Left lung (tissue), 10 donors: Measurements from ENCODE around the gene TMEM151B. TPM values are rescaled to one million over a fixed set of nuclear protein-coding genes. Genes with fewer than 3 reads are reported as not detected.
"Not testable (repeated sequence)": the region's sequence is repeated elsewhere in the genome, so short reads cannot be mapped to it uniquely, and the experiment has no call there.

ENCODE experiments used
- ATAC-seq: fragments of 200-7000 bp; cut with Tn5 transposase; one replicate; pipeline ENCODE4 v1.9.1; 2020; ENCODE audit warnings: moderate library complexity
- DNase-seq, 4 donors: peaks; one replicate each; pipeline ENCODE4 v3.0.0-alpha.2; 2013 to 2020
- H3K27ac ChIP-seq, 2 donors: fragments of 200-600 bp; sonication (generic) in 1 of 2; one replicate each; pipeline versions ENCODE4 v1.5.0 to v1.8.0; 2020 to 2021
- H3K27me3 ChIP-seq, 2 donors: fragments of 200-600 bp; sonication (generic) in 1 of 2; one replicate each; pipeline versions ENCODE4 v1.5.0 to v1.8.0; 2020 to 2021
- H3K36me3 ChIP-seq, 2 donors: fragments of 200-600 bp; sonication (generic) in 1 of 2; one replicate each; pipeline versions ENCODE4 v1.5.0 to v1.8.0; 2020 to 2021
- H3K4me1 ChIP-seq, 2 donors: fragments of 200-600 bp; one replicate each; pipeline ENCODE4 v1.8.0; 2021
- H3K4me3 ChIP-seq, 2 donors: fragments of 200-600 bp; sonication (generic) in 1 of 2; one replicate each; pipeline versions ENCODE4 v1.5.0 to v1.8.0; 2020 to 2021; ENCODE audit warnings: mild to moderate bottlenecking in 1 of 2
- H3K9me3 ChIP-seq, 2 donors: fragments of 200-600 bp; sonication (generic) in 1 of 2; one replicate each; pipeline versions ENCODE4 v1.5.0 to v1.8.0; 2020 to 2021
- CTCF ChIP-seq, 2 donors: fragments of 200-600 bp; sonication (generic) in 1 of 2; IDR thresholded peaks; one replicate each; pipeline versions ENCODE4 v1.5.0 to v1.8.0; 2021; ENCODE audit warnings: antibody characterized with exemption in 2 of 2
- intact Hi-C, 2 donors: fragments of 100-400 bp; cut with DNase I; formaldehyde crosslinking; loops; one replicate each; pipeline versions ENCODE4 v1.11.2 to v1.14.2; 2022
- polyA plus RNA-seq, 6 donors: library from polyadenylated mRNA; unstranded; fragments of 120-200 nt; gene quantifications; one replicate each; pipeline ENCODE4 v1.2.1, GENCODE V29; 2013; ENCODE audit not compliant: insufficient read length in 6 of 6
- total RNA-seq, 2 donors: library from RNA; stranded (reverse); fragmentation: NEBNext Ultra II Directional; extraction: Animal tissue kit (Norgen Biotek cat#: 25700); gene quantifications; one replicate each; pipeline ENCODE4 v1.2.1, GENCODE V29; 2021
- donor health status: DM: no; HTN: yes; CAD: no.
- donor health status: DM: no; HTN: no; CAD: no.

Gene TMEM151B
- total and polyA plus RNA-seq, 8 donors = 0.70 to 1.2 (median 0.87) TPM; not detected in 2

GRCh38 chr6:44312901-44313788, 42.9 kb downstream of the TMEM151B start, which contains the start of gene AARS2:
TSS of gene AARS2 (minus strand) at chr6:44313347. CDS start at chr6:44313323, 24 bp downstream.
- H3K4me3 ChIP-seq = peak within 1 kb of the TSS; percentile 69 to 99
- peak; percentile 99 for TF ChIP-seq CTCF (IDR thresholded peaks at IDR 0.05)
- DNase-seq (peak; percentile 82 to 96 (median 89)), ATAC-seq (peak; percentile 99)
- H3K4me1 ChIP-seq = peaks cover 8 to 30% of the 10 kb centered on the region in 2 donors
- no peaks in the 10 kb centered on the region for H3K9me3 ChIP-seq
- peaks cover 0 to 36% of the 10 kb centered on the region in 2 donors for H3K36me3 ChIP-seq
- intact Hi-C loops = no loop called here
- peaks cover 0 to 7% of the 10 kb centered on the region in 2 donors for H3K27me3 ChIP-seq
- H3K27ac ChIP-seq = peak within 1 kb of the TSS; percentile 70 to 73

- H3K9me3 ChIP-seq, intact Hi-C loops, H3K4me3 ChIP-seq, DNase-seq, ATAC-seq, H3K27ac ChIP-seq: not testable (repeated sequence)
- H3K36me3 ChIP-seq = peaks cover 0 to 21% of the 10 kb centered on the region in 2 donors
- peaks cover 8 to 30% of the 10 kb centered on the region in 2 donors for H3K4me1 ChIP-seq
- peaks cover 0 to 19% of the 10 kb centered on the region in 2 donors for H3K27me3 ChIP-seq
Measured at GRCh38 chr6:44314657-44315056, 44.4 kb downstream of the TMEM151B start.

- no peak overlapping the region for H3K27ac ChIP-seq
- no peak for ATAC-seq
- intact Hi-C loops = no loop called here
- H3K4me1 ChIP-seq = peaks cover 8 to 30% of the 10 kb centered on the region in 2 donors
- no peak for DNase-seq
- H3K4me3 ChIP-seq = no peak overlapping the region
- peaks cover 0 to 26% of the 10 kb centered on the region in 2 donors for H3K27me3 ChIP-seq
- no peaks in the 10 kb centered on the region for H3K9me3 ChIP-seq
- no peak for TF ChIP-seq CTCF (IDR thresholded peaks at IDR 0.05)
- peaks cover 0 to 12% of the 10 kb centered on the region in 2 donors for H3K36me3 ChIP-seq
Measured at GRCh38 chr6:44315516-44315915, 45.3 kb downstream of the TMEM151B start.

- Histone ChIP-seq H3K36me3 (peaks cover 0 to 8% of the 10 kb centered on the region in 2 donors), H3K9me3 (no peaks in the 10 kb centered on the region), H3K27me3 (peaks cover 0 to 26% of the 10 kb centered on the region in 2 donors), H3K27ac (no peak overlapping the region), H3K4me3 (no peak overlapping the region), H3K4me1 (peaks cover 8 to 30% of the 10 kb centered on the region in 2 donors)
- DNase-seq (no peak), ATAC-seq (no peak)
- no peak for TF ChIP-seq CTCF (IDR thresholded peaks at IDR 0.05)
- intact Hi-C loops = no loop called here
Measured at GRCh38 chr6:44315951-44316350, 45.7 kb downstream of the TMEM151B start.

GRCh38 chr6:44316481-44316880, 46.2 kb downstream of the TMEM151B start:
- Histone ChIP-seq H3K27ac (no peak overlapping the region), H3K4me1 (peaks cover 8 to 29% of the 10 kb centered on the region in 2 donors), H3K27me3 (peaks cover 0 to 26% of the 10 kb centered on the region in 2 donors), H3K36me3 (peaks cover 0 to 3% of the 10 kb centered on the region in 2 donors), H3K4me3 (no peak overlapping the region), H3K9me3 (no peaks in the 10 kb centered on the region)
- DNase-seq (no peak), ATAC-seq (no peak)
- TF ChIP-seq CTCF (IDR thresholded peaks at IDR 0.05) = no peak
- intact Hi-C loops = no loop called here

- intact Hi-C loops, DNase-seq, H3K9me3 ChIP-seq, H3K36me3 ChIP-seq, H3K4me3 ChIP-seq, ATAC-seq, H3K27ac ChIP-seq: not testable (repeated sequence)
- Histone ChIP-seq H3K4me1 (peaks cover 5 to 22% of the 10 kb centered on the region in 2 donors), H3K27me3 (peaks cover 0 to 26% of the 10 kb centered on the region in 2 donors)
Measured at GRCh38 chr6:44317136-44317631, 46.9 kb downstream of the TMEM151B start.
